HG03175 (cell line): Measurements from ENCODE around the gene LRRC41.

Experiments used
- ATAC-seq: cut with Tn5 transposase; IDR thresholded peaks from one replicate; pipeline ENCODE4 v1.9.1; 2021; ENCODE audit warnings: mild to moderate bottlenecking, moderate library complexity; ENCODE audit not compliant: unreplicated experiment

LRRC41 gene

GRCh38 chr1:46288485-46289133 lies 14.8 kb downstream of the LRRC41 start:
- no peak for ATAC-seq

DNA sequence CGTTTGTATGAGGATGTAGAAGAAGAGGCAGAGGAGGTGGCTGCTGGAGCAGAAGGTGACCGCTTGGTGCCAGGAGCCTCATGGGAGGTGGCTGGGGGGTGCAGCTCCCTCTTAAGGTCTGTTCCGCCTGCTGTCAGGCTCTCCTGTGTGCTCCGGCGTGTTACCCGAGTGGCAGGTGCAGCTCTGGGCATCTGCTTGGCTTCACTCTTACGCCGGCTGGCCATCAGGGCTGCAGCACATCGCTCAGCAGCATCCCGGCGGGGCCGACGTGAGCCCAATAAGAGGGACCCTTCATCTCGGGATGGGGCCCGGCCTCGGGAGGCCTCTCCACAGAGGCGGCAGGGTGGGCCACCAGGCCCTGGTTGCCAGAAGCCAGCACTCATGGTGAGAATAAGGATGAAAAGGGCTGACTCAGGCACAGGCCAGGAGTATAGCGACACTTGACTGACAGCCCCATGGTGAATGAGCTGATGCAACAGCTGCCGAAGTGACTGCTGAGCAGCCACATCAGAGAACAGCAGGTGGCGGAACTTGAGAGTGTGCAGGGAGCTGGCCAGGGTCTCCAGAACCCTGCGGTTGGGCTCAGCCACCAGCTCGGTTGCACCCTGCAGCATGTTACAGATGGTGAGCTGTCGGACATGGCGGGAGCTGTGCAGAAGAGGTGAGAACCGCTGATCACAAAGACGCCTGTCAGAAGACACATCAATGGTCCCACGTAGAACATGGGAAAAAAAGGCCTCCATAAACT lies 17.5 kb downstream of the LRRC41 start:
- ATAC-seq, result no peak

DNA sequence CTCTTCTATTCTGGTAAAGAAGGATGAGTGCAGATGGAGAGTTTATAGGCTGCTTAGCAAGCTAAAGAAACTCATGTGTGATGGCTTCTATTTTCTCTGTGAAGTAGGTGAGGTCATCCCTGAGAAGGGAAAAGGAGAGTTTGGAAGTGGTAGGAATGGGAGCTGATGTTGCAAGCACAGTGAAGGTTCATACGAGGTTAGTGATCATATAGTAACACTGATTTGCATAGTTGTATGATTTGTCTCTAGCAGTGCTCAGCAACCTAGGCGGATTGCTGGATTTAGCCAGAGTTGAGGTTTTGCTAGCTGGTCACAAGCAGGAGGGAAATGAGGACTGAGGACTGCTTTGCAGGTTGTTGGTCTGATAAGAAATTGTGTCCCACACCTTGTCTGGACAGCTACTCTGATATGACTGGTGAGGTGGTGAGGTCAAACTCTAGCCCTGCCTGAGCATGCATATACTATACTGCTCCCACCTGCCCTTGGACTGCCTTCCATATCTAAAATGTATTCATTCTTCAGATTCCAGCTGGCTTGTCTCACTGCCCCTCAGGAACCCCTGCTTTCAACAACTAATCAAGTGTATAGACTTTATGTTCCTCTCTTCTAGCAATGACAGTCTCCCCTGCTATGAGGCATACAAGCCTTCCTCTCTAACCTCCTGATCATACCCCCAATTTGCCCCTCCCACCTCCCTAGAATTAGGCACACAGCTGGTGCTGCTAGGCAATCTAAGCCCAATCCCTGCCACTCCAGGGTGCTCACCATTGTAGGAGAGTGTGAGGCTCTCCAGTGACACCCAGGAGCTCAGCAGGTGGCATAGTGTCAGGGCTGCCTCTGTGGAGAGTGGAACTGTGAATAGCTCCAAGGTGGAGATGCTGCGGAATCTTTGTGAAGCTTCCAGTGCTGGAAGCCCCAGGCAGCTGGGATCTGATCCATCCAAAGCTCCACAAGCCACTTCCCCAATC lies 18.5 kb downstream of the LRRC41 start:
- no peak for ATAC-seq

DNA sequence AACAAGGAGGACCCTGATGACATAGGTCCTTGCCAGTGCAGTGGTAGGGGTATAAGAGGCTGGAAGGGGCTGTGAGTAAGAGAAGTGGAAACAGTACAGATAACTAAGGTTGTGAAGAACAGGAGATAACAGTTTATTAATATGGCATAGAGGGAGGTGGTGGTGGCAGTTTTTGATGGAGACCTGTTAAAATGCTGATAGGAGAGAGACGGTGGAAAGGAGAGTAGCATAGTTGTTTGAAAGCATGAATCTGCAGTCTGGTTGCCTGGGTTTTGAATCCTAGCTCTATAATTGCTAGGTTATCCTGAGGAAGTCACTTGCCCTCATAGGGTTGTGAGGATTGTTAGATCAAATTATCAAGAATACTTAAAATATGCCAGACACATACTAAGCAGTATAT lies 19.4 kb downstream of the LRRC41 start:
- ATAC-seq, result no peak

GRCh38 chr1:46281021-46281420 lies 22.4 kb downstream of the LRRC41 start:
- no peak for ATAC-seq

DNA sequence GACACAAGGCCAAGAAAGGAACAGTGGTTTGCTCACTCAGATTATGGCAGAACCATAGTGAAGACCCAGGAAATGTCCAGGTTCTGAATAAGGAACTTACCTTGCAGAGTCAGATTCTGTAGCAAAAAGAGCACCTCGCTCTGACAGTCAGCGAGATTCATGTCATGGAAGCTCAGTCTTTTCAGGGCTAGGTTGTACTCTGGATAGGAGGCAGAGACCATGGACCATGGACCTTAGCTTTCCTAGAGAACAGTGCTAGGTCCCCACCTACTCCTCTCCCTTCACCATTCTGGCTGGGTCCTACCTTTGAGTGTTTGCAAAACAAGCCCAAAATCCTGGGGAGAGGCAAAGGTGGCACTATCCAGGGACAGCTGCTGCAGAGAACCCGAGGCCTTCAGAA lies 23.3 kb downstream of the LRRC41 start:
- ATAC-seq, result no peak

GRCh38 chr1:46278807-46279206 lies 24.6 kb downstream of the LRRC41 start:
- ATAC-seq, result no peak

- ATAC-seq, result no peak
These were observed 25.6 kb downstream of the LRRC41 start for GRCh38 chr1:46277658-46278373.

- ATAC-seq, result no peak
These were observed 28.4 kb downstream of the LRRC41 start for GRCh38 chr1:46275030-46275337.

- ATAC-seq, result no peak
These were observed 29.0 kb downstream of the LRRC41 start for GRCh38 chr1:46274225-46275029.

GRCh38 chr1:46268578-46268977 lies 34.8 kb downstream of the LRRC41 start:
- no peak for ATAC-seq

DNA sequence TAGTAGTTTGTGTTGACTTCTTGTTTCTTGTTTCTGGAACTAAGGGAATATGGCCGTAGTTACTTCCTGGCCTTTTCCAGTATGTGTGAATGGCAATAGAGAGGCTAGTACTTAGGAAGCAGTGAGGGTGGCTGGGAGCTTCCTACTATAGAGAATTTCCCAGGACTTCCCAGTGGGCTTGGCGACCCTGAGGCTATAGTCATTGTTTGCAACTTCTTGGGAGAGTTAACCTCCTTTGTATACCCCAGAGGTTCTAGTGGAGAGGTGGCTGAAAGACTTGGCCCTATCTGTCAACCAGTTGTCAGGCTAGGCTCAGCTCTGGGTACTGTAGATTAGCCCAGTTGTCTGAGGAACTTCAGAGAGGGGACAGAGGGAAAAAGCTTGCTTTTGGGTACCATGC lies 40.3 kb downstream of the LRRC41 start:
- ATAC-seq, result no peak

- ATAC-seq, result no peak
These were observed 40.9 kb downstream of the LRRC41 start for GRCh38 chr1:46262508-46262907.

GRCh38 chr1:46256523-46256922 lies 46.9 kb downstream of the LRRC41 start:
- ATAC-seq, result no peak

- ATAC-seq, result no peak
These were observed 48.7 kb downstream of the LRRC41 start for GRCh38 chr1:46254668-46255067.

DNA sequence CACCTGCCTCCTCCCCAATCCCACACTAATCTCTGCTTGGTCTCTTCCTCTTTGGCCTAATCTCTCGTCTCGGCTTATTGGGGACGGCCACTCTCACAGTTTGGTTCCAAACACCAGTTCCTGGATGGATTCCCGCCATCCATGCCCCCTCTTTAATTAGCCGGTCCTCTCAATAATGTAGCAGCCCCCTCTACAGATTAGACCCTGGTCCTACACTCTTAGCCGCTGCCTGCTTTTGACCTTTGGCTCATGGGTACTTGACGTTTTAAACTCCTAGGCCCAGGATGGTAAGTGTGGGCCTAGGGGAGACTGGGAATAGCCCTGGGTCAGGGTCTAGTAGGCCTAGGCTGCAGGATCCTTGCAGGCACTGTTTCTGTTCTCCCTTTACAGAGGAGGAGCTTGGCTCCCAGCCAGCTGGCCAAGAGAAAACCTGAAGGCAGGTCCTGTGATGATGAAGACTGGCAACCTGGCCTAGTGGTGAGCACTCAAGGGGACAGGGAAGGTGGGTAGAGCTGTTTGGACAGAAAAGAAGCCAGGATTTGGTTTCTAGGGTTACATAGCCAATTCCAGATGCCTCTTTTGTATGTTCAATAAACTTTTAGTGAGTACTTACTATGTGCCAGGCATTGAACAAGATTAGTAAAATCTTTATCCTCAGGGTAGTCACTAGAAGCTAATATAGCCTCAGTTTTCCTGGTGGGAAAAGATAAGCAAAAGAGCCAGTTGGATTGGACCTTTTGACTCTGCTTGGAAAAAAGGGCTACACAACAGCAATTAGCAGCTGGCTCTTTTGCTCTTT lies 55.1 kb downstream of the LRRC41 start:
- no peak for ATAC-seq

DNA sequence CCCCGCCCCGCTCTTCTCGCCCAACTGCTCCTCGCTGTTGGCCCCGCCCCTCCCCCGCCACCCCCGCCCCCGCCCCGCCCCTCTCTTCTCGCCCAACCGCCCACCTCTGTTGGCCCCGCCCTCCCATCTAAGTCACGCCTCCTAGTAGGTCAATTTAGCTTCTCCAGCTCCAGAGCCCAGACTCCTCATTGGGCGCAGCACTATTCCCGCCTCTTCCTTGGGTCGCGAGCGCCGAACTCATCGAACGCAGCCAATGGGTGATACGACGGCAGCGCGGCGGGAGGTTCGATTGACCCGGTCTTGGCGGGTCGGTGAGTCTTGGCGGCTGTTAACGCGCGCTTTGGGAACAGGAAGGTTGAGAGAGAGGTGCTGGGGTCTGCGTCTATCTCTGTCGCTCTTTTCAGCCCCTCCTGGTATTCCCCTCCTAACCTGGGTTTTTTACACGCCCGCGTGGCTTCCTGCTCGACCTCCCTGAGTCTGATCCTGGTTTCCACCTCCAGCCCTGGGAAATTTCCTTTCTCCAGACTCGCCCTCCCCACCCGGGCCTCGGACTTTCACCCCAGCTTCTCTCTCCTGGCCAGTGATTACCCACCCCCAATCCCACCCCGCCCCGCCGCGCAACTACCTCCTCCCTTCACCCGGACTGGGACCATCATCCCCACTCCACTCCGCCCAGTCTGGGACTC lies 55.8 kb downstream of the LRRC41 start, which contains the start of gene RAD54L:
Gene RAD54L (plus strand): TSS at position 328 of the 686 bp plus-strand sequence. CDS start 643 bp downstream, outside the sequence.
- peak; percentile 95 for ATAC-seq

- ATAC-seq, result peak; percentile 45
These were observed 56.6 kb downstream of the LRRC41 start for GRCh38 chr1:46246548-46247435.
